Cerebellar cortex (tissue), 1 donor: ENCODE data around the gene MMS19.
"Not testable (repeated sequence)": the region's sequence is repeated elsewhere in the genome, so short reads cannot be mapped to it uniquely, and the experiment has no call there.

Source experiments
- DNase-seq: peaks from one replicate; pipeline ENCODE4 v3.0.0-alpha.2; 2015; ENCODE audit warnings: low spot score

The MMS19 gene

GRCh38 chr10:97426776-97427570, 71.2 kb downstream of the MMS19 start:
- no peak for DNase-seq

- peak; percentile 93 for DNase-seq
Measured at GRCh38 chr10:97425964-97426775, 72.1 kb downstream of the MMS19 start, which contains the start of gene PGAM1. Gene PGAM1 (plus strand): TSS chr10:97426191. CDS start chr10:97426308, 117 bp downstream.

- not testable (repeated sequence) for DNase-seq
Measured at GRCh38 chr10:97423757-97424098, 74.5 kb downstream of the MMS19 start.

GRCh38 chr10:97416565-97416964, 81.7 kb downstream of the MMS19 start:
- DNase-seq: no peak

- DNase-seq: no peak
Measured at GRCh38 chr10:97412891-97413304, 85.3 kb downstream of the MMS19 start.

GRCh38 chr10:97411406-97411805, 86.8 kb downstream of the MMS19 start:
- no peak for DNase-seq

- DNase-seq: no peak
Measured at GRCh38 chr10:97408496-97408992, 89.7 kb downstream of the MMS19 start.
